ENCODE data around the gene OR5K4. TPM values are rescaled to one million over a fixed set of nuclear protein-coding genes. Genes with fewer than 3 reads are reported as not detected.

Gene OR5K4
- total and polyA plus RNA-seq, 9 of the 15 experiments (the other 6 are each of a cell fraction or from before 2014, with no cell fraction given), result not detected

DNA sequence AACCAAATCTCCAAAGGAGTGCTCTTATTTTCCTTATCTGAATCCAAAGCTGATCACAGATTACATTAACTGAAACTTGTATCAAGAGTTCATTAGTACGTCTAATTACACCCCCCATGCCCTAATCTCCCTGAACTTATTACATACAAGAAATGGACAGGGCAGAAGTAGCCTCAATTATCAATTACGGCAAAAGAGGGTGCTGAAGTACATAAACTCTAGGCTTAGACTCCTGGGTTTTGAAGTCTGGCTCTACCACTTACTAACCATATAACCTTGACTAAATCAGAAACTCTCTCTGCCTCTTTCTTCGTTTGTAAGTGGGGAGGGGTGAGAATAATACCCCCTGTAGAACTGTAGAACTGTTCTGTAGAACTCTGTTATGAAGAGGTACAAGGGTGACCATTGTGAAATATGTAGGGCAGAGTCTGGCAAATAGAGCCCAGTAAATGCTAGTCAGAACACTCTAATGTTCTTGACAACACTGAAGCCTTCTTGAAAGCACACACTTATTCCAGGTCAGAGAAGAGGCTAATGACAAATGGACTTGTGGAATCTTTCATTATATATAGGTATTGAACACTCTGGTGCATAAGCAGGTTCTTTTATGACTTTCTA lies 19.6 kb upstream of the OR5K4 start (continued):
- TF ChIP-seq NR2C2 (CRISPR knock-in tag; IDR thresholded peaks at IDR 0.05), result no peak
- no peak for TF ChIP-seq NR2C2 (tag; IDR thresholded peaks at IDR 0.05)
- no peak for TF ChIP-seq NFIC (IDR thresholded peaks at IDR 0.05)
- TF ChIP-seq TFAM (CRISPR knock-in tag; conservative IDR thresholded peaks at IDR 0.05), result no peak

DNA sequence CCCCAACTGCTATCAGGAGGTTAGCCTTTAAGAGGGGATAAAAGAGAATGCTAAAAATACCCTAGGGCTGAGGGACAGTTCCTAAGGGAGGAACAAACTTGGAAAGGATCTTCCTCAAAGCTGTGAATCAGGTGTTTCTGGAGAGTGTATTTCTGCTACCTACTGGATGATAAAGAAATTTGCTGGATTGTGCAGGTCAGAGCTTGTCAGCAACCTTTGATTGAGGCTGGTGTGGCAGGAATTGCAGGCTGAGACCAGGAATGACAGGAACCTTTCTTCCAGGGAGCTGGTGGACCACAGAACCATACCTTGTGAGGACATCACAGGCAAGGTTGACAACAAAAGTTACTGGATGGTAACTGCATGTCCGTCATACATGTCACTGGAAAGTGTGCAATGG lies 14.6 kb upstream of the OR5K4 start:
- POLR2A ChIA-PET, result interaction anchor here (0.7 kb wide), 1 partner anchor 182 kb away, joined by 3 read pairs; no protein-coding TSS in a partner anchor
- no peaks in the 10 kb centered on the region for H3K27me3 ChIP-seq (ENCODE audit: control insufficient read depth in 2 of 2, insufficient read depth in 2 of 2, low read length in 2 of 2)
- no peaks in the 10 kb centered on the region for H3K9me1 ChIP-seq (ENCODE audit: control insufficient read depth, insufficient read depth, low read length)
- H3K79me2 ChIP-seq (ENCODE audit: control insufficient read depth, insufficient read depth, low read length), result no peaks in the 10 kb centered on the region
- H3K4me3 ChIP-seq, result no peak overlapping the region
- in situ Hi-C loops (cut with MboI) (no loop called here), intact Hi-C loops (cut with micrococcal nuclease) (no loop called here)
- CTCF ChIA-PET (ENCODE audit: low intra/inter-chr PET ratio), result no interaction called here
- H2AFZ ChIP-seq (ENCODE audit: low read depth, low read length), result no peak overlapping the region
- H3K9ac ChIP-seq (ENCODE audit: insufficient read depth in 1 of 2, low read depth in 2 of 2, low read length in 2 of 2), result no peak overlapping the region
- no peak for ATAC-seq
- no TSS peak for BruUV-seq (replicated peaks)
- H3K4me2 ChIP-seq (ENCODE audit: insufficient read depth, low read length), result no peak overlapping the region
- H3K36me3 ChIP-seq (ENCODE audit: control insufficient read depth, insufficient read depth, low read length), result no peaks in the 10 kb centered on the region
- WGBS (ENCODE audit: insufficient coverage, low coverage, missing lambda C conversion rate), result 0% methylated on average over 1 of the region's 1 CpG
- no peak for FAIRE-seq
- DNase-seq (ENCODE audit: extremely low read depth in 1 of 4, low spot score in 3 of 4), result no peak
- no peaks in the 10 kb centered on the region for H4K20me1 ChIP-seq (replicated peaks; ENCODE audit: control insufficient read depth, insufficient read depth, low read length)
- no peaks in the 10 kb centered on the region for H3K9me3 ChIP-seq (replicated peaks; ENCODE audit: control insufficient read depth, insufficient read depth, low read depth, low read length)
- H3K27ac ChIP-seq (ENCODE audit: extremely low read depth, low read depth, low read length), result no peak overlapping the region
- TF ChIP-seq ZFX (CRISPR knock-in tag; IDR thresholded peaks at IDR 0.05) (no peak), TCF3 (CRISPR knock-in tag; IDR thresholded peaks at IDR 0.05) (no peak)
- TF ChIP-seq, protein P1, sequence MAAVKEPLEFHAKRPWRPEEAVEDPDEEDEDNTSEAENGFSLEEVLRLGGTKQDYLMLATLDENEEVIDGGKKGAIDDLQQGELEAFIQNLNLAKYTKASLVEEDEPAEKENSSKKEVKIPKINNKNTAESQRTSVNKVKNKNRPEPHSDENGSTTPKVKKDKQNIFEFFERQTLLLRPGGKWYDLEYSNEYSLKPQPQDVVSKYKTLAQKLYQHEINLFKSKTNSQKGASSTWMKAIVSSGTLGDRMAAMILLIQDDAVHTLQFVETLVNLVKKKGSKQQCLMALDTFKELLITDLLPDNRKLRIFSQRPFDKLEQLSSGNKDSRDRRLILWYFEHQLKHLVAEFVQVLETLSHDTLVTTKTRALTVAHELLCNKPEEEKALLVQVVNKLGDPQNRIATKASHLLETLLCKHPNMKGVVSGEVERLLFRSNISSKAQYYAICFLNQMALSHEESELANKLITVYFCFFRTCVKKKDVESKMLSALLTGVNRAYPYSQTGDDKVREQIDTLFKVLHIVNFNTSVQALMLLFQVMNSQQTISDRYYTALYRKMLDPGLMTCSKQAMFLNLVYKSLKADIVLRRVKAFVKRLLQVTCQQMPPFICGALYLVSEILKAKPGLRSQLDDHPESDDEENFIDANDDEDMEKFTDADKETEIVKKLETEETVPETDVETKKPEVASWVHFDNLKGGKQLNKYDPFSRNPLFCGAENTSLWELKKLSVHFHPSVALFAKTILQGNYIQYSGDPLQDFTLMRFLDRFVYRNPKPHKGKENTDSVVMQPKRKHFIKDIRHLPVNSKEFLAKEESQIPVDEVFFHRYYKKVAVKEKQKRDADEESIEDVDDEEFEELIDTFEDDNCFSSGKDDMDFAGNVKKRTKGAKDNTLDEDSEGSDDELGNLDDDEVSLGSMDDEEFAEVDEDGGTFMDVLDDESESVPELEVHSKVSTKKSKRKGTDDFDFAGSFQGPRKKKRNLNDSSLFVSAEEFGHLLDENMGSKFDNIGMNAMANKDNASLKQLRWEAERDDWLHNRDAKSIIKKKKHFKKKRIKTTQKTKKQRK (IDR thresholded peaks at IDR 0.05; ENCODE audit: borderline replicate concordance, low read depth, low read length), result no peak
- no peaks in the 10 kb centered on the region for H3K4me1 ChIP-seq (replicated peaks in 1 of 2; ENCODE audit: control insufficient read depth in 2 of 2, insufficient read depth in 2 of 2, low read length in 2 of 2)

All from K562 (cell line).